Activated effector memory CD4-positive, alpha-beta T cell treated with anti-CD3 and anti-CD28 coated beads, Interleukin-2, amount 50 U/mL, for 16 hours (primary cell): ENCODE measurements around the gene FER.
"Not testable (repeated sequence)": the region's sequence is repeated elsewhere in the genome, so short reads cannot be mapped to it uniquely, and the experiment has no call there.

ENCODE experiments used
- DNase-seq: peaks from one replicate; pipeline ENCODE4 v3.0.0-alpha.2; 2020

FER gene

DNA sequence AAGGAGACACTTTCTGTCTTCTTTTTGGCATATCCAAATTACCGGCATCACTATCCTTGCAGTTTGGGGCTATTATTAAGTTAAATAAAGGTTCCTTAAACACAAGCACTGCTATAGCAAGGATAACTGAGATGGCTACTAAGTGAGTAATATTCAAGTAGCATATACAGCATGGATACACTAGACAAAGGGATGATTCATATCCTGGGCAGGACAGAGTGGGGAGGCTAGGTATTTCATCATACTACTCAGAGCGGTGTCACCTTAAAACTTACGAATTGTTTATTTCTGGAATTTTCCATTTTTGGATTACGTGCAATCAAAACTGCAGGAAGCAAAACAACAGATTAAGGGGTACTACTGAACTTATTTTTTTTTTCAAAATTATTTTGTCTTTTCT lies 54.1 kb downstream of the FER start:
- DNase-seq = no peak

DNA sequence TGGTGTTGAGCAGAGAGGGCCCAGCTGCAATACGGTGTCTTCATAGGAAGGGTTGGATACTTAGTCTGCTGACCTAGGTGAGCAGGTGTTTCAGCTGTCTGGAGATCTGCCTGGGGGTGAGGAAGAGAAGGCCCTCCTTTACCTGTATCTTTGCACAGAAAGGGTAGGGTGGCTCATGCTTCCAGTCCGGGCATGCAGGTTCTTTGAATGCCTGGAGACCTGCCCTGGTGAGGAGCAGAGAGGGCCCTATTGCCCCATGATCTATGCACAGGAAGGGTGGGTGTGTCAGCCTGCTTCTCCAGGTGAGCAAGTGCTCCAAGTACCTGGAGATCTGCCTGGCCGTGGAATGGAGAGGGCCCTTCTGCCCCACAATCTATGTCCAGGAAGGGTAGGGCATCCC lies 63.0 kb downstream of the FER start:
- DNase-seq = no peak

- no peak for DNase-seq
These were observed 66.0 kb downstream of the FER start for GRCh38 chr5:108813673-108814072.

DNA sequence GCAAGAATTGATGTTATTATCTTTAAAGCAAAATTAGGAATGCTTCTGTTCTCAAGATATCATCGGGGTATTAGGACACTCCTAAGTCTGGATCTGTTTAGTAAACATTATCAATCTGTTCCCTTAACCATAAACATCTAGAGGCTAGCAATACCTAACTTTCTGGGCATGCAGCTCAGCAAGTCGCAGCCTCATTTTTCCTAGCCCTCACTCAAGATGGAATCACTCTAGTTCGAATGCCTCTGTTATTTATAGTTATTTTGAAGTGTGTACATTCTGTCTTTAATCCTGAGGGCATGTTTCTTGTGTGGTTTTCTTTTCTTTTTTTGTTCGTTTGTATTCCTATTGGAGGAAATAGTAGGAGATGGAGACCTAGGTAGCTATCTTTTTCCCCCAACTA lies 66.9 kb downstream of the FER start:
- DNase-seq = no peak

DNA sequence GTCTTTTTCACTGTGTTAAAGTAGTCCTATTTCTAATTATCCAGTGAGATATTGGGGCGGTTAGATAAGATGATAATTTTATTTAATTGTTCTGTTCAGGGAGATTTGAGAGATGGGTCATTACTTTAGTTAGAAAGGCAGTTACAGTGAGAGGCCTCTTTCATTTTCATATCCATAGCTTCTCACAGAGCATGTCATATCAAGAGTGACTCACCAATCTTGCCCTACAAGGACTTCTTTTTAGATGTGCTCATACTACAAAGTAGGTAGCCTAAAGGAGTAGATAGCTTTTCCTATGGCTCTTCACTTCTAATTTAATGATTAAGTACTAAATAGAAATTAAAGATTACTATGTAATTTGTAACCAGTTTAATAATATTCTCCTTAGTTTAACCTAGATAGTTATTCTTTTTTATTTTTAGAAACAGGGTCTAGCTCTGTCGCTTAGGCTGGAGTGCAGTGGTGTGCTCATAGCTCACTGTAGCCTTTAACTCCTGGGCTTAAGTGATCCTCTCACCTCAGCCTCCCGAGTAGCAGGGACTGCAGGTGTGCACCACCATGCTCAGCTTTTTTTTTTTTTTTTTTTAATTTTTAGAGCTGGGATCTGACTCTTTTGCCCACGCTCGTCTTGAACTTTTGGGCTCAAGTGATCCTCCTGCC lies 71.0 kb downstream of the FER start:
- DNase-seq = no peak

GRCh38 chr5:108820983-108821382 lies 73.3 kb downstream of the FER start:
- no peak for DNase-seq

- no peak for DNase-seq
These were observed 74.7 kb downstream of the FER start for GRCh38 chr5:108822211-108822947.

- no peak for DNase-seq
These were observed 79.4 kb downstream of the FER start for GRCh38 chr5:108827131-108827530.

DNA sequence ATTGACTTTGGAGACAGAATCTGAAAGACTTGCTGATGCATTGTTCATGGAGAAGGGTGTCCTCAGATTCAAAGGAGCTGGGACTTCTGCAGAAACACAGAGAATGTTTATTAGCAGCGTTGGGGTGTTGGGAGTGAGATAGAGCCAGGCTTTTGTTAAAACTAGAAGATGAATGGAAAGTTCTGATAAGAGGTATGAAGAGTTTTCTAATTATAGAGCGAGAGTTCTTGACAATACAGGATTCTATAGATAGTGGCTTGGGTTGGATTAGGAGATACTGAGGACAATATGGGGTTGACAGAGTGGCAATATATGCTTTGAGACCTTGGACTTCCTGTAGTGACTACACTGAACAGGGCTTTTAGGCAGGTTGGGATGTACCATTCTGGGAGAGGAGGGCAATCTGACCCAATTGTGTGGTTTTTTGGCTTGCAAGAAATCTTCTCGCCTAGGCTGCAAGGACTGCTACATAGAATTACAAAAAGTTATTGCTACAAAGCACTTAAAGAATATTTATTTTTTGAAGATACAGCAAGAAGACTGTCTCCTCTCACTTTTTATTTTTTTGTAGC lies 83.1 kb downstream of the FER start:
- DNase-seq = no peak

- DNase-seq = no peak
These were observed 88.8 kb downstream of the FER start for GRCh38 chr5:108836492-108836891.

DNA sequence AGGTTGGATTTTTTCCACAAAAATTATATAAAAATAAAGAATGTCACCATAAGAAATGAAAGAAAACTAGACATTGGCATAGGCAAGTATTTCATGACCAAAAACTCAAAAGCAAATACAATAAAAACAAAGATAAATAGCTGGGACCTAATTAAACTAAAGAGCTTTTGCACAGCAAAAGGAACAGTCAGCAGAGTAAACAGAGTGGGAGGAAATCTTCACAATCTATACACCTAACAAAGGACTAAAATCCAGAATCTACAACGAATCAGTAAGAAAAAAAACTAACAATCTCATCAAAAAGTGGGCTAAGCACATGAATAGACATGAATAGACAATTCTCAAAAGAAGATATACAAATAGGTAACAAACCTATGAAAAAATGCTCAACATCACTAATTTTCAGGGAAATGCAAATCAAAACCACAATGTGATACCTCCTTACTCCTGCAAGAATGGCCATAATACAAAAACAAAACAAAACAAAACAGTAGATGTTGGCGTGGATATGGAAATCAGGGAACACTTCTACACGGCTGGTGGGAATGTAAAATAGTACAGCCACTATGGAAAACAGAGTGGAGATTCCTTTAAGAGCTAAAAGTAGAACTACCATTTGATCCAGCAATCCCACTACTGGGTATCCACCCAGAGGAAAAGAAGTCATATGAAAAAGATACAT lies 94.7 kb downstream of the FER start:
- not testable (repeated sequence) for DNase-seq

DNA sequence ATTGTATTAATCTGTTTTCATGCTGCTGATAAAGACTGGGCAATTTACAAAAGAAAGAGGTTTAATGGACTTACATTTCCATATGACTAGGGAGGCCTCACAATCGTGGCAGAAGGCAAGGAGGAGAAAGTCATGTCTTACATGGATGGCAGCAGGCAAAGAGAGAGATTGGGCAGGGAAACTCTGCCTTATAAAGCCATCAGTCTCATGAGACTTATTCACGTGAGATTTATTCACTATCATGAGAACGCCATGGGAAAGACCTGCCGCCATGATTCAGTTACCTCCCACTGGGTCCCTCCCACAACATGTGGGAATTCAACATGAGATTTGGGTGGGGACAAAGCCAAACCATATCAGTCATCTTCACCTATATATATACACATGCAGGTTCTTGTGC lies 103.4 kb downstream of the FER start:
- not testable (repeated sequence) for DNase-seq

DNA sequence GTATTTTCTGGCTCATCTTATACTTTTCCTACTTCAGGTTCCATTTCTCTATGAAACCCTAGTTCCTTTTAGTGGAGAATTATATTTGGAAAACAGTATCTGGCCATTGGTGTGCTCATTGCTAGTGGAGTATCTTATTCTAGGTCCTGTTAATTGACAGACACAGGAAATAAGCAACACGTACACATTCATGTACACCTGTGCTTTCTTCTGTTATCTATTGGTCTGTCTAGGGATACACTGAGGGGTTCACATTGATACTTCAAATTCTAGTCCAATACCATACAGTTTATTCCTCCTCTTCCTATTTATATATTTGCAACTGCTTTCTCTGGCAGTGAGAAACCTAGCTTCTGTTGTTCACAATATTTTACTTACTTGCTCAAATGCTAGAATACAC lies 110.2 kb downstream of the FER start:
- DNase-seq = no peak

GRCh38 chr5:108858959-108859358 lies 111.3 kb downstream of the FER start:
- DNase-seq = no peak

DNA sequence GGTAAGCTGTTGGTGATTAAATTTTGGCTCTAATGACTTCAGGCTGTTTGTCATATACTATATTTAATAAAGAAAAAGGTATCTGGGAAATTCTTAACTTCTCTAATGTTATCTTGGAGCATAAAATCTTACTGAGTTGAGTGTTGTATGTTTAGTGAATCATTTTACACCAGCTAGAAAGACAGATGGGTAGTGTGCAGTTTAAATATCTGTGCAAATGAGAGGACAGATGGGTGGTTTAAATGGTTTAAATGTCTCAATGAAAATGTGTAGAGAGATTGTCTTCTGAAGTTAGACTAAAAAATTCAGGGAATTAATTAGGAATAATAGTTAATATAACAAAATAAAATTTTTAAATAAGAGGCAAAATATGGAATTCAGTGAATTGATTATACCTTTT lies 114.5 kb downstream of the FER start:
- no peak for DNase-seq

GRCh38 chr5:108866097-108866496 lies 118.4 kb downstream of the FER start:
- not testable (repeated sequence) for DNase-seq

GRCh38 chr5:108867656-108868055 lies 120.0 kb downstream of the FER start:
- DNase-seq = no peak

DNA sequence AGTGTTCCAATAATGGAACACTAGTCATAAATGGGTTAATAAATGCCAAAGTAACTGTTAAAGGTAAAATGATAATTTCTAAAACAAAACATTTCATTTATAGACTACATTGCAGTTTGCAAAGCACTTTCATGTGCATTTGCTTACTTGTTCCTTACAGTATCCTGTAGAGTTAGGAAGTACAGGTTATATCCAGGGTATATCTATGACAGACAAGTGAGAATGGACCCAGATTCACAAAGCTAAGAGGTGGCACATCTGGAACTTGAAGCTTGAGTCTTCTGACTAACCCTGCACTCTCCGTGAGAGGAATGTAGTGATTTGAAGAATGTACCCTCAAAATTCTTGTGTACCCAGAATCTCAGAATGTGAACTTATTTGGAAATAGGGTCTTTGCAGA lies 121.4 kb downstream of the FER start:
- DNase-seq = no peak

- DNase-seq = no peak
These were observed 128.8 kb downstream of the FER start for GRCh38 chr5:108876451-108876850.

GRCh38 chr5:108878756-108879155 lies 131.1 kb downstream of the FER start:
- no peak for DNase-seq

DNA sequence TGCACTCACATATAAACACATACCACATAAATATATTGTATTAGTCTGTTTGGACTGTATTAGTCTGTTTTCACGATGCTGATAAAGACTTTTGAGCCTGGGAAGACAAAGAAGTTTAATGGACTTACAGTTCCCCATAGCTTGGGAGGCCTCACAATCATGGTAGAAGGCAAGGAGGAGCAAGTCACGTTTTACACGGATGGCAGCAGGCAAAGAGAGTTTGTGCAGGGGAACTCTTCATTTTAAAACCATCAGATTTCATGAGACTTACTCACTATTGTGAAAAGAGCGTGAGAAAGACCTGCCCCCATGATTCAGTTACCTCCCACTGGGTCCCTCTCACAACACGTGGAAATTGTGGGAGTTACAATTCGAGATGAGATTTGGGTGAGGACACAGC lies 133.4 kb downstream of the FER start:
- DNase-seq = no peak

DNA sequence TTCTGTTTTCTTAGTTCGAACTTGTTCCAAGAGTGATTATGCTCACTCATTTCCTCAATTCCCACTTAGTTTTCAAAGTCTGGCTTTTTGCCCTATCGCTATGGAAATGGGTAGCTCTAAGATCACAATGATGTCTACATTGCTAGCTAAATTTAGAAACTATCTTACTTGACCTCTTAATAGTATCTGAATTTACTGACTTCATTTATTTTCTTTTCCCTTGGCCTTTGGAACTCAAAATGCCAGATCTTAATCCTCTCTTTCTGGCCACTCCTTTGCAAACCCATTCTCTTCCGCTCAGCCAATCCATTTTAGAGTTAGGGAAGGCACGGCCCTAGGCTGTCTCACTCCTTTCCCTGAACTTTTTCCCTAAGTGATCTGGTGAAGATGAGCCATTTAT lies 137.0 kb downstream of the FER start:
- DNase-seq = no peak

- no peak for DNase-seq
These were observed 150.6 kb downstream of the FER start for GRCh38 chr5:108898257-108898656.

- DNase-seq = no peak
These were observed 151.0 kb downstream of the FER start for GRCh38 chr5:108898707-108899106.
